Right lung (tissue), 5 donors: Measurements from ENCODE around the gene NDST1. TPM values are rescaled to one million over a fixed set of nuclear protein-coding genes. Genes with fewer than 3 reads are reported as not detected.
"Not testable (repeated sequence)": the region's sequence is repeated elsewhere in the genome, so short reads cannot be mapped to it uniquely, and the experiment has no call there.

Source experiments
- DNase-seq, 2 donors: peaks; one replicate each; pipeline ENCODE4 v3.0.0-alpha.2; 2013
- polyA plus RNA-seq, 5 donors: library from polyadenylated mRNA; unstranded; fragments of 120-200 nt; gene quantifications; one replicate each; pipeline versions ENCODE4 v1.2.1 to v1.2.3, GENCODE V29; 2013; ENCODE audit warnings: inconsistent platforms in 1 of 5, low replicate concordance in 1 of 5; ENCODE audit not compliant: insufficient read length in 5 of 5, insufficient read depth in 1 of 5

The NDST1 gene
- polyA plus RNA-seq, 5 donors: 45.0 to 71.2 (median 65.9) TPM

- DNase-seq: no peak
These were observed 1.1 kb upstream of the NDST1 start for GRCh38 chr5:150506571-150507473.

GRCh38 chr5:150508277-150508640, 328 bp downstream of the NDST1 start:
- no peak for DNase-seq

- DNase-seq: no peak
These were observed 897 bp downstream of the NDST1 start for GRCh38 chr5:150508828-150509227.

DNA sequence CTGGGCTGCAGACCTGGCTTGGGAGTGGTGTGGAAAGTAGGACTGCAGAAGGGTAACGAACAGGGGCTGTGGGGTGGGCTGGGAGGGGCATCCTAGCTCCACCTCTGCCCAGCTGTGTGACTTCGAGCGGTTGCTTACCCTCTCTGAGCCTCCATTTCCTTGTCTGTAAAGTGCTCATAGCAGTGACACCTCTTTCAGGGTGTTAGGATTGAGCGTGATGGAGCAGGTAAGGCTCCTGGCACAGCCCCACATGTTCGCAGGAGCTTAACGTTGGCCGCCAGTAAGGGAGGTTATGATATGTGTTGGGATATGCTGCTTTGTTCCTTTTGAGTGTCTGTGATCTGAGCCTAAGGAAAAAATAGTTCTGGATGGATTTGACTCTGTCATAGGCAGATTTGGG, 2.1 kb downstream of the NDST1 start:
- no peak for DNase-seq

- DNase-seq: no peak
These were observed 2.7 kb downstream of the NDST1 start for GRCh38 chr5:150510460-150511263.

DNA sequence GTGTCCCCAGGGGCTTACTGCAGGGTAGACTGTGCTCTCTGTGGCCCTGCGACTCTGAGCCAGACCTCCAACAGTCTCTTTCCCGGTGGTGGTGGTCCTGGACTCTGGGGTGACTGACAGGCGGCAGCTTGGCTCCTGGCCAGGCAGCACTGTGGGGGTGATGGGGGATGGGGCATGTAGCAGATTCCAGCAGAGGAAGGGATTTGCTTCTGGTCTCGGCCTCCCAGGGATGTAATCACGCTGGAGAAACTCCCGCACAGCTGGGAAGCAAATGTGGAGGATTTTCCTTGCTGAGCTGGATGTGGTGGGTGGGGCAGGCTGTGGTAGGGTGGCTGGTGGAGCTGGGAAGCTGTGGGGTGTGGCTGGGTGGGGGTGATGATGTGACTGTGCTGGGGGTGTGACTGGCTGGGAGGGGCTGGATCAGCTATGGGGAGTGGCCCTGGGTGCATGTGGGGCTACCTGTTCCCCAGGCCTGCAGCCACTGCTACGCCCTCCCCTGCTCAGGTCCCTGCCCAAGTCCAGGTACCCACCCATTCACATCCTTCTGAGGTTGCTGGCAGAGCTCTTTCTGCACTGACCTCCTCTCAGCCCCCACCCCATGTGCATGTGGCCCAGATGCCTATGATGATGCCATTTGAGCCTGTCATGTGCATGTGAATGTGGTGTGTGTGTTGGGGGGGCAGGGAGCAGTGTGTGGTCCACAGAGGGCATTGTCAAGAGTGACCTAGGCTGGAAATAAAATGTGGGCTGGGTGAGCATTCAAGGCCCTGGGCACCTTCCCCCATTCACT, 3.8 kb downstream of the NDST1 start:
- no peak for DNase-seq

GRCh38 chr5:150512368-150512747, 4.4 kb downstream of the NDST1 start:
- DNase-seq: no peak

DNA sequence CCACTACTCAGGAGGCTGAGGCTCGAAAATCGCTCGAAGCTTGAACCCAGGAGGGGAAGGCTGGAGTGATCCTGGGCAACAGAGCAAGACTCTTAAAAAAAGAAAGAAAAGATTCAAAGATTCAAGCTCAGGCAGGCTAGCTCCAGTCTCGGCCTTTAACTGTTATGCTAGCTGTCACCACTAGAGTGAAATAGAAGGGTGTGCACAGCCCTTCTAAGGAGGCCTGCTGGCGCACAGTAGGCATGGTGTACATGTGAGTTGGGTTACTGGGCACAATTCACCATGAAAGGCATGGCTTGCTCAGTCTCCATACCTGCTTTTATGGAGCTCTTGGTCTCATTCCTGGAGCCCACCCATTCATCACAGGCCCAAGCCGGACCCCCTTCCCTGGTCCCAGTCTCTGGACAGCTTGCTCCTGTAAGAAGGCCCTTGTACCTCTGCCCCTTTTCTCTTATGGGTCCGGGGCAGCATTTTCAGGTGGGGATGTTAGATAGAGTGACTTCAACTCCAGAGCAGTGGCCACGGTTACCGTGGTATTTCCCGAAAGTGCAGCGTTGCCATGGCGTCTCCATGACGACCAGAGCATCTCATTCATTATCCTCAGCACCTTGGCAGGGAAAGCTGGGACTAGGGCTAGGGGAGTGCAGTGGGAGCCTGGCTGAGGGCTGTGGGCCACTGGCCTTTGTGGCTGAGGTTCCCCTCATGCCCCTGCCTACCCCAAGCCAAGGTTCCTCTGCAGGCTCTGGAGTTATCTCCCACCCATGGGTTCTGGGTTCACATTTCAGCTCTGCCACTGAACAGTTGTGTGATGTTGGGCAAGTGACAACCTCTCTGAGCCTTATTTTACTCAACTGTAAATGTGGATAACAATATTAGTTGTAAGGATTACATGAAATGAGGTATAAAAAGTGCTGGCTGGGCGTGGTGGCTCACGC, 5.7 kb downstream of the NDST1 start:
- no peak for DNase-seq

- DNase-seq: no peak
These were observed 6.8 kb downstream of the NDST1 start for GRCh38 chr5:150514708-150515211.

DNA sequence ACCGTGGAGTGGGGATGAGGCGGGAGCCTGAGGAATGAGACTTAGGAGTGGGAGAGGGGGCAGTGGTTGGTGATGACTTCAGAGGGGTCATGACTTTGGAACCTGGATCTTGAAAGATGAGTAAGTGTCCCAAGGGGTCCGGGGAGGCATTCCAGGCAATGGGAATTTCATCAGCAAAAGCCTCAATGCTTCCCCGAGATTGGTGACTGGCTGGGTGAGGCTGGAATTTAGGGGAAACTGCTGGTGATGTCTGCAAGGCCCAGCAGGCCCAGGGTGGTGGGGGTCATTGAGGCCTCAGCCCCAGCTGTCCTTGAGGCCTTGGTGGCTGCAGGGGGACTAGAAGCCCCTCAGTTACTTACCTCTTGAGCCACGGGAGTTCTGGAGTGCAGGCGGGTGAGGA, 7.5 kb downstream of the NDST1 start:
- DNase-seq: no peak

DNA sequence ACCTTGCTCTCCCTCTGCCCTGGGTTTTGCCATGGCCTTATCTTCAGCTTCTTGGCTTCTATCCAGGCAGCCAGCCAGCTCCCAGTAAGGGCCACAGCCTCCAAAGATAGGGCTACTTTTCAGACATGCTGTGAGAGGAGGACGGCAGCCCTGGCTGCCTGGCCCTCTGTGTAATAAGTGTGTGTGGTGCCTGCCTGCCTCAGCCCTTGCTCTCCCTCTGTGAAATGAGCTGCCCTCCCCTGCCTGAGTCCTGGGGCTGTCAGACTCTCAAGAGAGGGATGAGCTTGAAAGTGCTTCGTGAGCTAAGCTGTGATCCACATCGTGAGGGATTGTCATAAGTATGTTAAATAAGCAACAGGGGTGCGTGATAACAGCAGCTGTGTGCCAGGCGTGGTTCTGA, 8.1 kb downstream of the NDST1 start:
- no peak for DNase-seq

DNA sequence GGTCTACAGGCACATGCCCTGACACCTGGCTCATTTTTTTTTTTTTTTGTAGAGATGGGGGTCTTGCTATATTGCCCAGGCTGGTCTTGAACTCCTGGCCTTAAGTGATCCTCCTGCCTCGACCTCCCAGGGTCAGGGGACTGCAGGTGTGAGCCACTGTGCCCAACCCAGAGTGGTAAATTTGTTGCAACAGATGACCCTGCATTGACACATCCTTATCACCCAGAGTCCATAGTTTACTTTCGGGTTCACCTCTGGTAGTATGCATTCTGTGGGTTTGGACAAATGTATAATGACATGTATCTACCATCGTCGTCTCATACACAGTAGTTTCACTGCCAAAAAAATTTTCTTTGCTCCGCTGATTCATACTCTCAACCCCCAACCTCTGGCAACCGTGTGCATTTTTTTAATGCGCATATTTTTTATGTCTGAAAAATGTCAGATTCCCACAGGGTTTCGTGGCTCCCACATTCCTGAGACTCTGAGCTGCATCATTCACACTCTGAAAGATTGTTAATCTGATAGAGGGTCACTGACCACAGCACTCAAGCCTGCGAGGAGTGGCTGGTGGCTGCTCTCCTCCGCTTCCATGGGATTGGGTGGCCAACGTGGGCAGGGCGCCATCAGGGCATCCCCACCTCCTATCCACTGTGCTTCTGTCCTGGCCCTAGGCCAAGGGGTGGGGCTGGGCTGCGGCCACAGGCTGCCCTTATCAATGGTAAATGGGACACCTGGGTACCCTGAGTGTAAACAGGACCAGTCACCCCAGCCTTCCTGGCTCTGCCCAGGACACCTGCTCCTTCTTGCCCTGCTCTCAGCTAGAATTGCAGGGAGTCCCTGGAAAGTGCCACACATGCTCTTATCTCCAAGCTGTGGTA, 9.6 kb downstream of the NDST1 start:
- DNase-seq: no peak

GRCh38 chr5:150518712-150519559, 11.0 kb downstream of the NDST1 start:
- not testable (repeated sequence) for DNase-seq

- no peak for DNase-seq
These were observed 11.6 kb downstream of the NDST1 start for GRCh38 chr5:150519560-150519945.

DNA sequence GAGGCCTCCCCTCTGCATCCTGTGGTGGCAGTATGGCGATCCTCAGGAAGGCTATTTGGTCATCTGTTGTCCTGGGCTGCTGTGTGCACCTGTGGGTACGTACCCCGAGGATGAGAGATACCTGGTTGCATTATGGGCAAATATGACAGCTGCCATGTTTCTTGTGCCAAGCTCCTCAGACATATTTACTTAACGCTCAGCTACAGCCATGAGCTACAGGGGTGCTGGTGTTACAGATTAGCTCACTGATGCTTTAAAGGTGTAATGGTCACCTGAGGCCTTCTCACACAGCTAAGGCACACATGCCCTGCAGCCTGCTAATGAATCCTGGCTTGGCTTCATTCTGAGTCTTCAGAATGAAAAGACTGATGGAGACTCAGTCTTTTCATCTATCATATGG, 12.0 kb downstream of the NDST1 start:
- DNase-seq: no peak

DNA sequence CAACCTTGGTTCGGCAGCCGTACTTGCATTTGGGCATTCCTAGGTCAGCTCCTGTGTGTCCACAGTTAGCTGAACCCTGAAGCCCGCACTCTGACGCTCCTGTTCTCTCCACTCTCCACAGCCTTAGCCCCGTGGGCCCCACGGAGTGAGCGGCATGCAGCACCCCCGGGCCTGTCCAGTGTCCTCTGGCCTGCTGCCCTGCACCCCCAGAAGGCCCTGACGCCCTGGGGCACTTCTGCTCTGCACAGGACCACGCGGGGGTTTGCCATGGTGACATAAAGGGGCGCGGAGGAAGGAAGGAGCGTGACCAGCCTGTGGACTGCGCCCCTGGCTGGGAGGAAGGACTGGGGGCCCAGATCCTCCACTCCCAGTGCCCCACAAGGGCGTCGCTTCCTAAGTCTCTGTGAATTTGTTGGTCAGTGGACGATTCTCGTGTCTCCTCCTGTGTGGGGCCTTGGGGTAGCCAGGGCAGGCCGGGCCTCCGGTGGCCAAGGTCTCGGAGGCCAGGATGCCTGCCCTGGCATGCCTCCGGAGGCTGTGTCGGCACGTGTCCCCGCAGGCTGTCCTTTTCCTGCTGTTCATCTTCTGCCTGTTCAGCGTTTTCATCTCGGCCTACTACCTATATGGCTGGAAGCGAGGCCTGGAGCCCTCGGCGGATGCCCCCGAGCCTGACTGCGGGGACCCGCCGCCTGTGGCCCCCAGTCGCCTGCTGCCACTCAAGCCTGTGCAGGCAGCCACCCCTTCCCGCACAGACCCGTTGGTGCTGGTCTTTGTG, 13.0 kb downstream of the NDST1 start:
- no peak for DNase-seq

GRCh38 chr5:150521522-150521817, 13.5 kb downstream of the NDST1 start:
- DNase-seq: no peak

DNA sequence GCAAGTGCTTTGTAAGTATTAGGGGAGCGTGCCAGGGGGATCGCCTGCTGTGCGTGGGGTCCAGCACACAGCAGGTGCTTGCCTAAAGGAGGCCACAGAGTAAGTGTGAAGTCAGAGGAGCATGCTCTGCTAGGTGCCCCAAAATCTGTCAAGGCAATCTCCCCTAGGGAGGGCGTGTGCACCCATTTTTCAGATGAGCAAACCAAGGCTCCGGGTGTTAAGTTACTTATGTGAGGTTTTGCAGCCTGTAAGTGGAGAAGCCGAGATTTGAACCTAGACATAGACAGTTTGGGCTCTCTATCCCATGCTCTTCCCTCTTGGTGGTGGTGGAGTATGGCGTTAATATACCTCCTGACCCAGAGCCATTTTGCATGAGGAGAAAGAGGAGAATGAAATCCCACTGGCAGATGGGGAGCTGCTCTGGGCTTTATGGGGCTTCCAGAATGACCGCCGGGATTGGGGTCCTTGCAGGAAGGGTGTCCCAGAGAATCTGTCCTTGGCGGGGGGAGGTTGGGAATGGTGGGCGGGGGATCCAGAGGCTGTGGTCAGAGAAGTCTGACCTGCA, 14.1 kb downstream of the NDST1 start:
- no peak for DNase-seq
